Lower leg skin (tissue), 3 donors: Measurements from ENCODE around the gene PRRC2C.

Experiments
- CTCF ChIP-seq, 3 donors: fragments of 450-650 bp; IDR thresholded peaks; one replicate each; pipeline ENCODE4 v1.5.1; 2016; ENCODE audit warnings: antibody characterized with exemption in 3 of 3, mild to moderate bottlenecking in 3 of 3, moderate library complexity in 2 of 3
- POLR2A ChIP-seq, 2 donors: fragments of 450-650 bp; IDR thresholded peaks; one replicate each; pipeline ENCODE4 v1.6.1; 2016 to 2017; ENCODE audit warnings: antibody characterized with exemption in 2 of 2, mild to moderate bottlenecking in 1 of 2, moderate library complexity in 1 of 2

- TF ChIP-seq CTCF (IDR thresholded peaks at IDR 0.05), result no peak
- TF ChIP-seq POLR2A (IDR thresholded peaks at IDR 0.05), result no peak
Measured at GRCh38 chr1:171507435-171507834, 22.1 kb downstream of the PRRC2C start.
